DND-41 (cell line): ENCODE measurements around the gene CPPED1.

ENCODE experiments used
- ATAC-seq: fragments of 200-7000 bp; cut with Tn5 transposase; 3 replicates; pipeline ENCODE4 v1.9.1; 2021; ENCODE audit warnings: low read depth; ENCODE audit not compliant: insufficient read depth
- DNase-seq: peaks from one replicate; pipeline ENCODE4 v3.0.0-alpha.2; 2020
- H2AFZ ChIP-seq: 2 replicates; pipeline ENCODE4 v1.6.0; 2012; ENCODE audit warnings: low read depth, low read length
- H3K27ac ChIP-seq: 2 replicates; pipeline ENCODE4 v1.5.1; 2012; ENCODE audit warnings: low read length, inconsistent platforms
- H3K27me3 ChIP-seq: fragments of 200-600 bp; sonication (generic); 2 replicates; pipeline ENCODE4 v1.6.0; 2012; ENCODE audit warnings: low read length, mild to moderate bottlenecking, inconsistent platforms; ENCODE audit not compliant: insufficient read depth, poor library complexity
- H3K36me3 ChIP-seq: 2 replicates; pipeline ENCODE4 v1.5.1; 2012; ENCODE audit warnings: low read length, inconsistent platforms; ENCODE audit not compliant: insufficient read depth
- H3K4me1 ChIP-seq: 2 replicates; pipeline ENCODE4 v1.5.1; 2012; ENCODE audit warnings: mild to moderate bottlenecking, low read length; ENCODE audit not compliant: insufficient read depth
- H3K4me2 ChIP-seq: 2 replicates; pipeline ENCODE4 v1.6.0; 2012; ENCODE audit warnings: mild to moderate bottlenecking, moderate library complexity, low read length, inconsistent platforms; ENCODE audit not compliant: insufficient read depth
- H3K4me3 ChIP-seq, 2 experiments: fragments of 200-600 bp in 1 of 2; shearing (Covaris generic) in 1 of 2; 2 replicates each; pipeline ENCODE4 v1.5.1; 2012 to 2016; ENCODE audit warnings: inconsistent platforms in 2 of 2, low read length in 2 of 2, mild to moderate bottlenecking in 2 of 2, low read depth in 1 of 2, moderate library complexity in 1 of 2
- H3K79me2 ChIP-seq: 2 replicates; pipeline ENCODE4 v1.6.0; 2012; ENCODE audit warnings: low read length, inconsistent platforms; ENCODE audit not compliant: insufficient read depth
- H3K9ac ChIP-seq: 2 replicates; pipeline ENCODE4 v1.6.0; 2012; ENCODE audit warnings: low read depth, mild to moderate bottlenecking, inconsistent platforms, low read length, moderate library complexity
- H3K9me3 ChIP-seq: 2 replicates; pipeline ENCODE4 v1.5.1; 2012; ENCODE audit warnings: low read length, moderate library complexity, mild to moderate bottlenecking, inconsistent platforms; ENCODE audit not compliant: insufficient read depth, severe bottlenecking
- H4K20me1 ChIP-seq: 2 replicates; pipeline ENCODE4 v1.6.0; 2012; ENCODE audit warnings: low read length; ENCODE audit not compliant: insufficient read depth
- EZH2 ChIP-seq: IDR thresholded peaks from 3 replicates; pipeline ENCODE4 v1.6.1; 2012; ENCODE audit warnings: borderline replicate concordance, low read depth, mild to moderate bottlenecking, moderate library complexity, low read length, inconsistent platforms; ENCODE audit not compliant: severe bottlenecking
- TF ChIP-seq, protein P1 (sequence below): IDR thresholded peaks from 2 replicates; pipeline ENCODE4 v1.5.1; 2012; ENCODE audit warnings: borderline replicate concordance, low read length, moderate library complexity, mild to moderate bottlenecking; ENCODE audit not compliant: poor library complexity, severe bottlenecking; ENCODE audit errors: extremely low read depth

CPPED1 gene

DNA sequence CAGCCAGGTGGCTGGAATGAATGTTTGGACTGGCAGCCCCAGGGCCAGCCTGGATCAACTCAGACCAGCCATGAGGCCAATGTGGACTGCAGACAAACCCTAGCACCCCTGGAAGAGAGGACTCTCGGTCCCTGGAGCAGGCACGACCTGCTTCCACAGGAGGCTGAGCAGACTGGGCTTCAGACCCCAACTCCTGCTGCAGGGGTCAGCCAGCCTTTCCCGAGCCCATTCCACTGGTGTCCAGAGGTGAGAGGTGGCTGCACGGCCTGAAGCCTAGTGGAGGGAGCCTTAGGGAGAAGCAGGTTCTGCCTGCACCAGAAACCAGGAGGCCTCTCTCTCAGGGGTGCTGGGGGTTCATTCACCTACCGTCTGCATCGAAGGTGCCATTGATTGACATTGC is 97.1 kb downstream of the CPPED1 start:
- no peak overlapping the region for H3K27ac ChIP-seq

DNA sequence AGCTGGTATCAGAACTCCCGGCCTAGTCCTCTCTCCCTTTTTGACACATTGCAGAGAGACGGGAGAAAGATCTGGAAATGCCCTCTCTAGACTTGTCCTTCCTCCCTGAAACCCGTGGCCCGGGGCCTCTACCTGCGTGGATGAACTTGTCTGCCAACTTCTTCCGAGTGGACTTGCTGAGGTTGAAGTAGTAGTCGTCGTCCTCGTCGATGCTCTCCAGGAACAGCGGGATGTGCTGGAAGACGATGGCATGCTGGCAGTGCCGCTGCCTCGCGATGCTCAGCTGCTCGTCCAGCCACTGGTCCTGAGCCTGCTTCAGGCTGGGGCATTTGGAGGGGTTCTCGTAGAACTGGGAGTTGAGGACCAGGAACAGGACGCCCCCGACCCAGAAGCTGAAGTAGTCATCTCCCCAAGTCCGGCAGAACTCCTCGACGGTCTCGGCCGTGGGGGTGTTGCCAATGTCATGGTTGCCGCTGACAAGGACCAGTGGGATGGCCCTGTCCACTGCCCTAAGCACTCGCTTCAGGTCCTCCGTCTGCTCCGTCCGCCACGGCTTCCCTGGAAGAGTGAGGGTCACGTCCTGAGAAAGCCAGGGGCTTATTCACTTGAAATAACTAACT is 99.1 kb downstream of the CPPED1 start:
- no peaks in the 10 kb centered on the region for H3K9me3 ChIP-seq
- H3K79me2 ChIP-seq, result no peaks in the 10 kb centered on the region
- no peak overlapping the region for H3K4me2 ChIP-seq
- H3K4me3 ChIP-seq, result no peak overlapping the region
- no peaks in the 10 kb centered on the region for H3K4me1 ChIP-seq
- H3K9ac ChIP-seq, result no peak overlapping the region
- no peaks in the 10 kb centered on the region for H3K36me3 ChIP-seq
- no peak overlapping the region for H3K27ac ChIP-seq
- H3K27me3 ChIP-seq, result no peaks in the 10 kb centered on the region
- TF ChIP-seq, protein P1, sequence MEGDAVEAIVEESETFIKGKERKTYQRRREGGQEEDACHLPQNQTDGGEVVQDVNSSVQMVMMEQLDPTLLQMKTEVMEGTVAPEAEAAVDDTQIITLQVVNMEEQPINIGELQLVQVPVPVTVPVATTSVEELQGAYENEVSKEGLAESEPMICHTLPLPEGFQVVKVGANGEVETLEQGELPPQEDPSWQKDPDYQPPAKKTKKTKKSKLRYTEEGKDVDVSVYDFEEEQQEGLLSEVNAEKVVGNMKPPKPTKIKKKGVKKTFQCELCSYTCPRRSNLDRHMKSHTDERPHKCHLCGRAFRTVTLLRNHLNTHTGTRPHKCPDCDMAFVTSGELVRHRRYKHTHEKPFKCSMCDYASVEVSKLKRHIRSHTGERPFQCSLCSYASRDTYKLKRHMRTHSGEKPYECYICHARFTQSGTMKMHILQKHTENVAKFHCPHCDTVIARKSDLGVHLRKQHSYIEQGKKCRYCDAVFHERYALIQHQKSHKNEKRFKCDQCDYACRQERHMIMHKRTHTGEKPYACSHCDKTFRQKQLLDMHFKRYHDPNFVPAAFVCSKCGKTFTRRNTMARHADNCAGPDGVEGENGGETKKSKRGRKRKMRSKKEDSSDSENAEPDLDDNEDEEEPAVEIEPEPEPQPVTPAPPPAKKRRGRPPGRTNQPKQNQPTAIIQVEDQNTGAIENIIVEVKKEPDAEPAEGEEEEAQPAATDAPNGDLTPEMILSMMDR, result no peak
- no peak for TF ChIP-seq EZH2
- DNase-seq, result no peak
- no peak overlapping the region for H2AFZ ChIP-seq
- 0 out of 2 replicates have a peak, but pooled peaks cover under 1% of the 10 kb centered on the region for H4K20me1 ChIP-seq
- no peak for ATAC-seq

More for the DNA sequence above, 97.1 kb downstream of the CPPED1 start:
- TF ChIP-seq, protein P1, result no peak
- no peak for TF ChIP-seq EZH2
- Histone ChIP-seq H3K79me2 (no peaks in the 10 kb centered on the region), H3K27me3 (no peaks in the 10 kb centered on the region), H2AFZ (no peak overlapping the region), H3K36me3 (no peaks in the 10 kb centered on the region), H3K9ac (no peak overlapping the region), H3K9me3 (no peaks in the 10 kb centered on the region), H4K20me1 (0 out of 2 replicates have a peak, but pooled peaks cover 3% of the 10 kb centered on the region), H3K4me3 (no peak overlapping the region), H3K4me1 (no peaks in the 10 kb centered on the region), H3K4me2 (no peak overlapping the region)
- ATAC-seq, result no peak
- no peak for DNase-seq

DNA sequence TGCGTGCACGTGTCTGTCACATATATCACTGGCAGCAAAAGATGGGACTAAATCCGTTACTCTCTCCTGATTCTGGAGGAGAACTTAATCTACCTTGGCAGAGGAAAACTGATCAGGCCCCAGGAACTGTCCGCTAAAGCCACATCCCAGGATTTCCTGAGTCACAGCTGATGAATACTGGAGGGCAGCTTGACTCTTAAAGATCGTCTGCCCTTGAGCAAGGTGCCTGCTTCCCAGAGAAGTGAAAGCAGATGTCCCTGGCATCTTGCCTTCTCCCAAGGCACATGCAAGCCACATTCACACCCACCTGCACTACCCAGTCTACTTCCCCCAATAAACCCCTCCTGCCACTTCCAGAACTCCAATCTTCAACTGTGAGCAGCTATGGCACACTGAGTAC is 99.8 kb downstream of the CPPED1 start:
- no peak for TF ChIP-seq EZH2
- TF ChIP-seq, protein P1, result no peak
- no peak overlapping the region for H2AFZ ChIP-seq
- no peaks in the 10 kb centered on the region for H3K36me3 ChIP-seq
- H3K9ac ChIP-seq, result no peak overlapping the region
- ATAC-seq, result no peak
- H3K4me1 ChIP-seq, result no peaks in the 10 kb centered on the region
- no peaks in the 10 kb centered on the region for H4K20me1 ChIP-seq
- H3K4me3 ChIP-seq, result no peak overlapping the region
- H3K79me2 ChIP-seq, result no peaks in the 10 kb centered on the region
- DNase-seq, result no peak
- no peaks in the 10 kb centered on the region for H3K27me3 ChIP-seq
- no peaks in the 10 kb centered on the region for H3K9me3 ChIP-seq
- H3K4me2 ChIP-seq, result no peak overlapping the region
- H3K27ac ChIP-seq, result no peak overlapping the region

GRCh38 chr16:12700161-12700560 is 103.5 kb downstream of the CPPED1 start:
- Histone ChIP-seq H3K4me2 (no peak overlapping the region), H3K9me3 (no peaks in the 10 kb centered on the region), H3K4me1 (no peaks in the 10 kb centered on the region), H3K4me3 (no peak overlapping the region), H3K27ac (no peak overlapping the region), H4K20me1 (no peaks in the 10 kb centered on the region), H3K27me3 (no peaks in the 10 kb centered on the region), H3K36me3 (no peaks in the 10 kb centered on the region), H3K79me2 (no peaks in the 10 kb centered on the region), H2AFZ (no peak overlapping the region), H3K9ac (no peak overlapping the region)
- no peak for DNase-seq
- no peak for TF ChIP-seq EZH2
- TF ChIP-seq, protein P1, result no peak
- no peak for ATAC-seq
